Head of caudate nucleus (tissue), 42 donors: ENCODE results near the gene FBXL17.

Experiments used
- DNase-seq, 42 donors: peaks; one replicate each; pipeline versions ENCODE4 v3.0.0 to v3.0.0-alpha.2; 2020 to 2021; ENCODE audit warnings: mixed read lengths in 7 of 42
- intact Hi-C: fragments of 100-400 bp; cut with DNase I; formaldehyde crosslinking; loops from one replicate; pipeline ENCODE4 v1.15.0; 2022

The FBXL17 gene

GRCh38 chr5:108125771-108126511 lies 256.0 kb downstream of the FBXL17 start:
- intact Hi-C loops, result no loop called here
- no peak for DNase-seq

DNA sequence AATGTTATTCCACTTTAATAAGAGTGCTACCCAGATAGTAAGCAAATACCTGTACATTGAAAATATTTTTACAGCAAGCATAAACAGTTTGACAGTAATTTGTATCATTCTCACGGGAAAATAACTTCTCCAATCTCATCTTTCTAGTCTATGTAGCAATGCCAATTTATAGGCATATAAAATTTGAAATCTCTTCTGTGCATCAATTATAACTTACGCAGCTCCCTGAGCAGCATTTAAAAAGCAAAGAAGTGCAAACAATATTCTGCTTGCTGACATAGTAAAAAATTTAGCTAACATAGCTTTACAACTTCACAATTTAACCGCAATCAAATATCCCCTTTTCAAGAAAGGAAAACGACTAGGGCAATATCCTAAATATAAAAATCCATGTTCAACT lies 257.3 kb downstream of the FBXL17 start:
- no peak for DNase-seq
- intact Hi-C loops, result no loop called here

DNA sequence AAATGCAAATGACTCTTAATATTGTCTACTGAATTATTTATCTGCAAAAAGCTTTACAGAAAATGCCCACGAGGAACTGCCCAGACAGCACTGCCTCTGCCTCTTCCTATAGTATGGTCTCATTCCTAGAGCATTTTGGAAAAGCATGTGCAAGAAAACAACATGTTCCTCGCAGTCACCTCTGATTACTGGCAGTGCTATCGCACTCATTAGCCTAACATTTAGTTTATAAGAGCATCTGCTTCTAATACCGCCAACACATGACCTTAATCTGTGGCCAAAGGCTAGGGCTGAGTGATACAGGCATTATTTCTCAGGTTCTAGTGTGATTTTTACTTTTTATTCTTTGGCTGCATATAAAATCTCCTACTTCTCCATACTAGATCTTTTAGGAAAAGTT lies 259.2 kb downstream of the FBXL17 start:
- DNase-seq, result no peak
- intact Hi-C loops, result no loop called here

- DNase-seq, result no peak
- intact Hi-C loops, result no loop called here
These were observed 262.9 kb downstream of the FBXL17 start for GRCh38 chr5:108118813-108119514.

DNA sequence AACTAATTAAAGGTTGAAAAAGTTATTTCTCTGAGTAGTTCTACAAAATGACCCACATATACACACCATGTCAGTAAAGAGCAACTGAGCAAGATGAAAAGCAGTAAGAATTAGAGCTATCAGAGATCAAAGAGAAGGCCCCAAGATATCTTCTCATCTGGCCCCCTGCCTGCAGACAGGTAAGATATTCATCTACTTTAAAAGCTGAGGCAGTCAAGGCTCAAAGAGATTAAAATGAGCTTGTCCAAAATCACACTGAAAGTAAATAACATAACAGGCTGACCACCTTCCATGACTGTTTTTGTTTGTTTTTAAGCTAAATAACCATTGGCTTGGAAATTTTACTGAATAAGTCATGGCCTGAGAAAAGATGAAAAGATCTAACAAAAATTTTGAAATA lies 266.2 kb downstream of the FBXL17 start:
- intact Hi-C loops, result no loop called here
- no peak for DNase-seq

DNA sequence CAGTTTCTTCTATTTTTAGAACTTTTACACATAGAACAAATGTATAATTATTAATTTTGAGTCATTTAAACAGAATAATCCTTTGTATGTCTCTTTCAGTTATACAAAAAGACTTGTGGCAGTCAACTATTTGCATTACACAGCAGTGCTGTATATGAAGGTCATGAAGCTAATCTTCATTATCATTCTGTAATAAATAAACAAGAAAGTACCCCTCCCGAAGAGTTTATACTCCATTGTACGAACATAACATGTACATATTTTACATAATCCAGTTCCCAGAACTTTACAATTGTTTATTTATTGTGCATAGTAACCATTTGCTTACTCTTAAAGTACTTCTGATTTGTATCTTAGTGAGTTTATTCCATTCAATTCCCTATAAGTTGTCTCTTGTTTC lies 267.9 kb downstream of the FBXL17 start:
- no peak for DNase-seq
- intact Hi-C loops, result no loop called here

DNA sequence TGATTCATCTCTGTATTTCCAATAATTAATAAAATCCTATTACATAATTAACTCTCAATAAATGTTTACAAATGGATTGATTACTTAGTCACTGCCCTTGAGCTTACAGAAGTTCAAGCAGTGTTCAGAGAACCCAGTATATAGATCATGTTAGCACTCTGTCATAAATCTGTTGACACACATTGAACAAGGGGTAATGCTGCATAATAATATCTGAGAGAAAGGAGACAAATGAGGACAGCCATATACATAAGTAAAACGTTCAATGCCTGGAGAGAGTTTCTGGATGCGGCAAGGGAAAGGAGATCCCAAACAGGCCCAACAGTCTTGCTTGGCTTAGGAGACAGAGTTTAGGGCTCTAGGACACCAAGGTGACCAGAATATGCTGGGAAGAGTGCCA lies 270.2 kb downstream of the FBXL17 start:
- intact Hi-C loops, result no loop called here
- no peak for DNase-seq

- intact Hi-C loops, result no loop called here
- DNase-seq, result no peak
These were observed 272.8 kb downstream of the FBXL17 start for GRCh38 chr5:108109059-108109458.

- intact Hi-C loops, result no loop called here
These were observed 277.4 kb downstream of the FBXL17 start for GRCh38 chr5:108104448-108104847.

GRCh38 chr5:108102463-108102862 lies 279.4 kb downstream of the FBXL17 start:
- intact Hi-C loops, result no loop called here
- DNase-seq, result no peak

More at GRCh38 chr5:108104448-108104847, 277.4 kb downstream of the FBXL17 start:
- DNase-seq, result no peak

DNA sequence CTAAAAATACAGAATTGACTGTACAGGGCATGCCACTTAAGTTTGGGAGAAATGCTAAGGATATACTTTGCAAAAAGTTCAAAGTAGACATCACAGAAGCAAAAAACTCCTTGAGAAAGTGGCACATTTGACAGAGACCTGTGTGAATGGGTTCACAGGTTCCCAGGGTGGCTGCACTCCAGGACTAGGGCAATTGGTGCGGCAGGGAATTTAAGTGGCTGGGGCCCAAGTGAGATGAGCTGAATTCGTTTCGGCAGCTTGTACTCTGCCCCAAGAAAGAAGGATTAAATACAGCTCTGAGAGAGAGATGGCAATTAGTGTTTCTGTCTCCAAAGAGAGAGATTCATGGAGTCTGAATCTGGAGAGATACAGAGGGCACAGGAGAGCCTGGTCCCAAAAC lies 280.1 kb downstream of the FBXL17 start:
- intact Hi-C loops, result no loop called here
- peak in 32 of 42 donors; percentile 7 to 65 (median 30) for DNase-seq

GRCh38 chr5:108101130-108101529 lies 280.8 kb downstream of the FBXL17 start:
- DNase-seq, result peak in 41 of 42 donors; percentile 15 to 91 (median 70)
- intact Hi-C loops, result no loop called here

DNA sequence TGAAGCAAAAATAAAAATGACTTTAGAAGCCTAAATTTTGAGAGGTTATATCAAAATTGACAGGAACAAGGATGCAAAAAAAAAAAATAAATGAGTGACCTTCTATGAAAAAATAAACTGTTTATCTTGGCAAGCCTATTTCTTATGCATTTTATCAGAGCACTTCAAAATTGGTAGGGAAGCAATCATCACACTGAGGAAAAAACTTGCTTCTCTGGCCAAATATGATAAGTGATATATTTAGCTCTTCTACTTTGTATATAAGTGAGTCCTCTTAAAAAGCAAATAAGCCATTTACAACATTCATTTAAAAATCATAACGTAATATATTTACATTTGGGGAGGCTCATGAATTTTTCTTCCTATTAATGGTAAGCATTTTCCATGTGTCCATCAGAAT lies 287.1 kb downstream of the FBXL17 start:
- intact Hi-C loops, result no loop called here
- DNase-seq, result no peak

GRCh38 chr5:108093186-108093585 lies 288.7 kb downstream of the FBXL17 start:
- DNase-seq, result no peak
- intact Hi-C loops, result no loop called here

DNA sequence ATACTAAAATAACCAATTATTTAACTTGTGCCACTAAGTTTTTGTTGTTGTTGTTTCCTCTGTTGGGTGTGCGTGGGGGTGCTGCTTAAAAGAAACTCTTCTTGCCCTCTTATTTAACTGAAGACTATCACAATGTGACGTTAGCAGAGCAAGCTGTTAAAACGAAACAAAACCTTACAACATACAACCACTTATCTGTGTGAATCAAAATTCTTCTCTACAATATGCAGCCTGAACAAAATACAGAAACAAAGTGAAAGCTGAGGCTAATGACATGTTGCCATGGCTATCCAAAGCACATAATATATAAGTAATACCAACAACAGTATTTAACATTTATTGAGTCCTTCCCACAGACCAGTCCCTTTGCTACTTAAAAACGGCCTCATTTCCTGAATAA lies 291.0 kb downstream of the FBXL17 start:
- intact Hi-C loops, result no loop called here
- no peak for DNase-seq

- no peak for DNase-seq
- intact Hi-C loops, result no loop called here
These were observed 297.8 kb downstream of the FBXL17 start for GRCh38 chr5:108084105-108084504.

GRCh38 chr5:108083232-108083631 lies 298.7 kb downstream of the FBXL17 start:
- intact Hi-C loops, result no loop called here
- DNase-seq, result no peak

GRCh38 chr5:108081707-108082106 lies 300.2 kb downstream of the FBXL17 start:
- DNase-seq, result no peak
- intact Hi-C loops, result no loop called here

- DNase-seq, result no peak
- intact Hi-C loops, result no loop called here
These were observed 302.1 kb downstream of the FBXL17 start for GRCh38 chr5:108079753-108080152.

GRCh38 chr5:108078882-108079281 lies 303.0 kb downstream of the FBXL17 start:
- DNase-seq, result no peak
- intact Hi-C loops, result no loop called here

DNA sequence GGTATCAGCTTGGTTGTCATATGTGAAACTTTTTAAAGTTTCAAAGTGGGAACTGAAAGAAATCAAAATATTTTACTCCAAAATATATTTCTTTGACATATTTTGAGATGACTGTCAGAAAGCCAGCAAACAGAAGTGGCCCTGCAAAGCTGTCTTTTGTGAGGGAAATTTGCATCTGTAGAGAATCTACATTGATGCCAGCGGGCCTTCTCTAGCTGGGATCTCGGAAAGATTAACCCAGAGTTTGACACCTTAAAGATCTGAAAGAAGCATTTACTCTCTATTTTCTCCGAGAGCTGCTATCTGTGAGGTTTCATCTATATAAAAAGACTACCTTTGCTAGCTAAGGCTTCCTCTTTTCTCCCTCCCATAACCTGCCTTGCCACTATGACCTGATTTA lies 303.6 kb downstream of the FBXL17 start:
- intact Hi-C loops, result no loop called here
- DNase-seq, result no peak
